ENCODE results near the gene SH3D19.

DNA sequence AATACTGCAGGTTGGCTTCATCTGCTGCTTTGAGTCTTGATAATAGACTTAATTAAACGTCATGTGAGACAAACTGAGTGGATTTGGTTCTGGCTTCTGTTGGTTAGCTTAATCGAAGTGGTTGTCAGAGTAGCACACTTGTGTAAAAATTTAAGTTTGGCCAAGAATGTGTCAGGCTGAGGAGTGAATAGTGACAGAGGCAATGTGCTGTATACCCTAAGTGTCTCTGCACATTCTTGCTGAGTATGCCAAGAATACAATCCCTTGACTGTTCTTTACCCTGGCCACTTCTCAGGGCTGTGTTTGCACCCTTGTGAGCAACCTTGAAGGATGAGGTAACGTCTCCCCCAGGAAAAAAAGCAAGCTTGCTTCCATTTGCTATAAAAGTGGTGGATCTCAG lies 211.1 kb downstream of the SH3D19 start:
- TF ChIP-seq, protein P1, sequence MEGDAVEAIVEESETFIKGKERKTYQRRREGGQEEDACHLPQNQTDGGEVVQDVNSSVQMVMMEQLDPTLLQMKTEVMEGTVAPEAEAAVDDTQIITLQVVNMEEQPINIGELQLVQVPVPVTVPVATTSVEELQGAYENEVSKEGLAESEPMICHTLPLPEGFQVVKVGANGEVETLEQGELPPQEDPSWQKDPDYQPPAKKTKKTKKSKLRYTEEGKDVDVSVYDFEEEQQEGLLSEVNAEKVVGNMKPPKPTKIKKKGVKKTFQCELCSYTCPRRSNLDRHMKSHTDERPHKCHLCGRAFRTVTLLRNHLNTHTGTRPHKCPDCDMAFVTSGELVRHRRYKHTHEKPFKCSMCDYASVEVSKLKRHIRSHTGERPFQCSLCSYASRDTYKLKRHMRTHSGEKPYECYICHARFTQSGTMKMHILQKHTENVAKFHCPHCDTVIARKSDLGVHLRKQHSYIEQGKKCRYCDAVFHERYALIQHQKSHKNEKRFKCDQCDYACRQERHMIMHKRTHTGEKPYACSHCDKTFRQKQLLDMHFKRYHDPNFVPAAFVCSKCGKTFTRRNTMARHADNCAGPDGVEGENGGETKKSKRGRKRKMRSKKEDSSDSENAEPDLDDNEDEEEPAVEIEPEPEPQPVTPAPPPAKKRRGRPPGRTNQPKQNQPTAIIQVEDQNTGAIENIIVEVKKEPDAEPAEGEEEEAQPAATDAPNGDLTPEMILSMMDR (IDR thresholded peaks at IDR 0.05; ENCODE audit: poor library complexity), result no peak
- no peak for TF ChIP-seq EZH2 (IDR thresholded peaks at IDR 0.05; ENCODE audit: borderline replicate concordance)

All from hepatocyte (in vitro differentiated cells).